Putamen (tissue), 1 donor: ENCODE data around the gene F8A1.
"Not testable (repeated sequence)": the region's sequence is repeated elsewhere in the genome, so short reads cannot be mapped to it uniquely, and the experiment has no call there.

Experiments used
- DNase-seq: peaks from one replicate; pipeline ENCODE4 v3.0.0-alpha.2; 2016; ENCODE audit warnings: low spot score

Gene F8A1

GRCh38 chrX:154886069-154886788 lies at the start of gene F8A1:
F8A1 (plus strand) TSS chrX:154886355; CDS start chrX:154886375, 20 bp downstream.
- DNase-seq = not testable (repeated sequence)

- peak; percentile 0 for DNase-seq
Measured at GRCh38 chrX:154840856-154841255, 45.3 kb upstream of the F8A1 start.

GRCh38 chrX:154850957-154851611 lies 35.1 kb upstream of the F8A1 start:
- no peak for DNase-seq

GRCh38 chrX:154855256-154855655 lies 30.9 kb upstream of the F8A1 start:
- no peak for DNase-seq

GRCh38 chrX:154868522-154868921 lies 17.6 kb upstream of the F8A1 start:
- DNase-seq = not testable (repeated sequence)

GRCh38 chrX:154873329-154873728 lies 12.8 kb upstream of the F8A1 start:
- no peak for DNase-seq

GRCh38 chrX:154884069-154884468 lies 2.1 kb upstream of the F8A1 start:
- not testable (repeated sequence) for DNase-seq

- not testable (repeated sequence) for DNase-seq
Measured at GRCh38 chrX:154885057-154885456, 1.1 kb upstream of the F8A1 start.

GRCh38 chrX:154885549-154885948 lies 606 bp upstream of the F8A1 start:
- not testable (repeated sequence) for DNase-seq

GRCh38 chrX:154886789-154887221 lies 650 bp downstream of the F8A1 start:
- not testable (repeated sequence) for DNase-seq

- DNase-seq = no peak
Measured at GRCh38 chrX:154890990-154891639, 5.0 kb downstream of the F8A1 start.

GRCh38 chrX:154892296-154892695 lies 6.1 kb downstream of the F8A1 start:
- no peak for DNase-seq

GRCh38 chrX:154900323-154900722 lies 14.2 kb downstream of the F8A1 start:
- DNase-seq = no peak

- no peak for DNase-seq
Measured at GRCh38 chrX:154902408-154902807, 16.3 kb downstream of the F8A1 start.

GRCh38 chrX:154908821-154909220 lies 22.7 kb downstream of the F8A1 start:
- DNase-seq = no peak

GRCh38 chrX:154910048-154910447 lies 23.9 kb downstream of the F8A1 start:
- not testable (repeated sequence) for DNase-seq

- DNase-seq = not testable (repeated sequence)
Measured at GRCh38 chrX:154910528-154910927, 24.4 kb downstream of the F8A1 start.

GRCh38 chrX:154914052-154914451 lies 27.9 kb downstream of the F8A1 start:
- no peak for DNase-seq

GRCh38 chrX:154918060-154918483 lies 31.9 kb downstream of the F8A1 start:
- DNase-seq = peak; percentile 45

- DNase-seq = not testable (repeated sequence)
Measured at GRCh38 chrX:154924771-154925170, 38.6 kb downstream of the F8A1 start.
